ENCODE data around the gene RSRC1.

- no peak for TF ChIP-seq CTCF (IDR thresholded peaks at IDR 0.05; ENCODE audit: insufficient read depth, low read depth, low read length)
- TF ChIP-seq EZH2 (IDR thresholded peaks at IDR 0.05; ENCODE audit: insufficient read depth, low read length), result peak; percentile 56
Observed at GRCh38 chr3:158105119-158105709, 4.7 kb upstream of the RSRC1 start.

Data from astrocyte (in vitro differentiated cells and primary cell).